ENCODE measurements around the gene OR2H1. TPM values are rescaled to one million over a fixed set of nuclear protein-coding genes. Genes with fewer than 3 reads are reported as not detected.
"Not testable (repeated sequence)": the region's sequence is repeated elsewhere in the genome, so short reads cannot be mapped to it uniquely, and the experiment has no call there.

OR2H1 gene
- total RNA-seq, 1 donor from 2014 or later, result not detected

DNA sequence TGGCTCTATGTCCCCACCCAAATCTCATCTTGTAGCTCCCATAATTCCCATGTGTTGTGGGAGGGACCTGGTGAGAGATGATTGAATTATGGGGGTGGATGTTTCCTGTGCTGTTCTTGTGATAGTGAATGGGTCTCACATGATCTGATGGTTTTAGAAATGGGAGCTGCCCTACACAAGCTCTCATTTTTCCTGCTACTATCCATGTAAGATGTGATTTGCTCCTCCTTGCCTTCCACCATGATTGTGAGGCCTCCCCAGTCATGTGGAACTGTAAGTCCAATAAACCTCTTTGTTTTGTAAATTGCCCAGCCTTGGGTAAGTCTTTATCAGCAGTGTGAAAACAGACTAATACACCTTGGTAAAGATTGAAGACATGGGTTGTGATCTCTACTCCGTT, 12.9 kb upstream of the OR2H1 start:
- H3K4me1 ChIP-seq (ENCODE audit: control insufficient read depth in 3 of 3, insufficient read depth in 3 of 3, low read length in 3 of 3); H3K9ac ChIP-seq (ENCODE audit: low read depth in 1 of 3, low read length in 3 of 3); H3K27ac ChIP-seq (ENCODE audit: low read depth, low read length); H3K27me3 ChIP-seq (ENCODE audit: control insufficient read depth in 3 of 3, insufficient read depth in 3 of 3, low read length in 3 of 3); H3K4me3 ChIP-seq (ENCODE audit: low read length in 3 of 3); H3K36me3 ChIP-seq (ENCODE audit: control insufficient read depth in 3 of 3, insufficient read depth in 3 of 3, low read length in 3 of 3); H3K9me3 ChIP-seq (ENCODE audit: control insufficient read depth in 3 of 3, low read length in 3 of 3): not testable (repeated sequence)

DNA sequence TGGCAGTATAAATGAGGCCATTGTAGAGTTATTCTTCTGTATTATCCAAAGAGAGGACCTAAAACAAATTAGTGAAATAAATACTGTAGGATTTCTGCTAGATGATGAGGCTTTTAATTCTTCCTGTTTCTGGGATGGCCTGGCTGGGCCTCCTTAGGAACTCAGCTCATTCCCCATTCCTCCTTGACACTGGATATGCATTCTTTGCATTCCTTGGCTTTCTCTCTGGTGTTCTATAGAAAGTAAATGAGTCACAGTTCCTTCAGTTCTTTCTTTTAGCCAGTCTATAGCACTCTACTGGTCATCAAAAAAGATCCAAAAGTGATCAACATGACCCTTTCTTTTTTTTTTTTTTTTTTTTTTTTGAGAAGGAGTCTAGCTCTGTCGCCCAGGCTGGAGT, 9.3 kb upstream of the OR2H1 start:
- H3K27me3 ChIP-seq (ENCODE audit: control insufficient read depth in 3 of 3, insufficient read depth in 3 of 3, low read length in 3 of 3), result no peaks in the 10 kb centered on the region
- H3K4me3 ChIP-seq (ENCODE audit: low read length in 3 of 3), result no peak overlapping the region
- H3K36me3 ChIP-seq (ENCODE audit: control insufficient read depth in 3 of 3, insufficient read depth in 3 of 3, low read length in 3 of 3), result no peaks in the 10 kb centered on the region
- H3K9ac ChIP-seq (ENCODE audit: low read depth in 1 of 3, low read length in 3 of 3), result no peak overlapping the region
- H3K27ac ChIP-seq (ENCODE audit: low read depth, low read length), result no peak overlapping the region
- H3K4me1 ChIP-seq (ENCODE audit: control insufficient read depth in 3 of 3, insufficient read depth in 3 of 3, low read length in 3 of 3), result no peaks in the 10 kb centered on the region
- no peaks in the 10 kb centered on the region for H3K9me3 ChIP-seq (ENCODE audit: control insufficient read depth in 3 of 3, low read length in 3 of 3)

DNA sequence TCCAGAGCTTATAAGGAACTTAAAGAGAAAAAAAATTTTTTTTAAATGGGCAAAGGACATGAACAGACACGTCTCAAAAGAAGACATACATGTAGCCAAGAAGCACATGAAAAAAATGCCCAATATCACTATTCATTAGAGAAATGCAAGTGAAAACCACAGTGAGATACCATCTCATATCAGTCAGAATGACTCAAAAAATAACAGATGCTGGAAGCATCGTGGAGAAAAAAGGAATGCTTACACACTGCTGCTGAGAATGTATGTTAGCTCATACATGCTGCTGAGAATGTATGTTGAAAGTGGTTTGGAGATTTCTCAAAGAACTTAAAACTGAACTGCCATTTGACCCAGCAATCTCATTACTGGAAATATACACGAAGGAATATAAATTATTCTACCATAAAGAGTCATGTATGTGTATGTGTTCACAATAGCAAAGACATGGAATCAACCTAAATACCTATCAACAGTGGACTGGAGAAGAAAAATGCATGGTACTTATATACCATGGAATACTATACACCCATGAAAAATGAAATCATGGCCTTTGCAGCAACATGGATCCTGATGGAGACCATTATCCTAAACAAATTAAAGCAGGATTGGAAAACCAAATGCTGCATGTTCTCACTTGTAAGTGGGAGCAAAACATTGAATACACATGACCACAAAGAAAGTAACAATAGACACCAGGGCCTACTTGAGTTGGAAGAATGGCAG, 5.3 kb upstream of the OR2H1 start:
- Histone ChIP-seq H3K36me3 (ENCODE audit: control insufficient read depth in 3 of 3, insufficient read depth in 3 of 3, low read length in 3 of 3) (no peaks in the 10 kb centered on the region), H3K27ac (ENCODE audit: low read depth, low read length) (no peak overlapping the region), H3K27me3 (ENCODE audit: control insufficient read depth in 3 of 3, insufficient read depth in 3 of 3, low read length in 3 of 3) (no peaks in the 10 kb centered on the region), H3K9ac (ENCODE audit: low read depth in 1 of 3, low read length in 3 of 3) (no peak overlapping the region), H3K9me3 (ENCODE audit: control insufficient read depth in 3 of 3, low read length in 3 of 3) (no peaks in the 10 kb centered on the region), H3K4me1 (ENCODE audit: control insufficient read depth in 3 of 3, insufficient read depth in 3 of 3, low read length in 3 of 3) (no peaks in the 10 kb centered on the region), H3K4me3 (ENCODE audit: low read length in 3 of 3) (no peak overlapping the region)

DNA sequence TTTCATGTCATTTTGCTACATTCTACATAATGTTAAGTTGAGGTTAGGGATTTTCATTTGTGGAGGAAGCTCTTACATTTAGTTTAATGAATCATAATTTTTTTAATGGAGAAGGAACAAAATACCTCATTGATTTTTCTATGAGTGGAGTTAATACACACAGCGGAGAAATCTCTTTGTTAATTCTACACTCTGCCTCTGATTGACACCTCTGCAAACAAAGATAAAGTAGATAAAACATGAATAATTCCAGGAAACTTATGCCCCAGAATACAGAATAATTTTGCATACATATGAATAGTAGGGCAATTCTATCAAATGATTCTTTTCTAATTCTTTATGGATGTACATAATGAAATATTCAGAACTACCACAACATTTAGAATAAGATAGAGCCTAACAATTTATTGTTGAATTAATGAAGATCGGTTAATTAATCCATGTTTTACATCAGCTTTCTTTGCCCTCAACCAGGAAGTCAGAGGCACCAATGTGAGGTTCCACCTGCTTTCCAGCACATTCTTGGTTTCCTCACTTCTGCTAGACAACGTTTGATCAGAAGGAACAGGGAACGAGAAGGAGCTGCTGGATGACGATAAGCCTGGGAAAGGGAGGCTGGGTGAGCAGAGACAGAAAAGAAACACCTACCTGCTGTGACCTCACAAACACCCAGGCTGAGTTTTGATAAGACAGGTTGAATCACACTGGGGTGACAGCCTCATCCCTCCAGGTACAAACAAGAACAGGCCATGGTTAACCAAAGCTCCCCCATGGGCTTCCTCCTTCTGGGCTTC, 4.3 kb downstream of the OR2H1 start:
- H3K27ac ChIP-seq (ENCODE audit: low read depth, low read length), result no peak overlapping the region
- H3K4me1 ChIP-seq (ENCODE audit: control insufficient read depth in 3 of 3, insufficient read depth in 3 of 3, low read length in 3 of 3), result no peaks in the 10 kb centered on the region
- no peak overlapping the region for H3K4me3 ChIP-seq (ENCODE audit: low read length in 3 of 3)
- no peaks in the 10 kb centered on the region for H3K27me3 ChIP-seq (ENCODE audit: control insufficient read depth in 3 of 3, insufficient read depth in 3 of 3, low read length in 3 of 3)
- no peaks in the 10 kb centered on the region for H3K9me3 ChIP-seq (ENCODE audit: control insufficient read depth in 3 of 3, low read length in 3 of 3)
- H3K36me3 ChIP-seq (ENCODE audit: control insufficient read depth in 3 of 3, insufficient read depth in 3 of 3, low read length in 3 of 3), result no peaks in the 10 kb centered on the region
- no peak overlapping the region for H3K9ac ChIP-seq (ENCODE audit: low read depth in 1 of 3, low read length in 3 of 3)

DNA sequence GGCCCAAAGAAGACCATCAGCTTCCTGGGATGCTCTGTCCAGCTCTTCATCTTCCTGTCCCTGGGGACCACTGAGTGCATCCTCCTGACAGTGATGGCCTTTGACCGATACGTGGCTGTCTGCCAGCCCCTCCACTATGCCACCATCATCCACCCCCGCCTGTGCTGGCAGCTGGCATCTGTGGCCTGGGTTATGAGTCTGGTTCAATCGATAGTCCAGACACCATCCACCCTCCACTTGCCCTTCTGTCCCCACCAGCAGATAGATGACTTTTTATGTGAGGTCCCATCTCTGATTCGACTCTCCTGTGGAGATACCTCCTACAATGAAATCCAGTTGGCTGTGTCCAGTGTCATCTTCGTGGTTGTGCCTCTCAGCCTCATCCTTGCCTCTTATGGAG, 5.1 kb downstream of the OR2H1 start:
- Histone ChIP-seq H3K27me3 (ENCODE audit: control insufficient read depth in 3 of 3, insufficient read depth in 3 of 3, low read length in 3 of 3) (no peaks in the 10 kb centered on the region), H3K9me3 (ENCODE audit: control insufficient read depth in 3 of 3, low read length in 3 of 3) (no peaks in the 10 kb centered on the region), H3K36me3 (ENCODE audit: control insufficient read depth in 3 of 3, insufficient read depth in 3 of 3, low read length in 3 of 3) (no peaks in the 10 kb centered on the region), H3K4me1 (ENCODE audit: control insufficient read depth in 3 of 3, insufficient read depth in 3 of 3, low read length in 3 of 3) (no peaks in the 10 kb centered on the region), H3K4me3 (ENCODE audit: low read length in 3 of 3) (no peak overlapping the region), H3K9ac (ENCODE audit: low read depth in 1 of 3, low read length in 3 of 3) (no peak overlapping the region), H3K27ac (ENCODE audit: low read depth, low read length) (no peak overlapping the region)

DNA sequence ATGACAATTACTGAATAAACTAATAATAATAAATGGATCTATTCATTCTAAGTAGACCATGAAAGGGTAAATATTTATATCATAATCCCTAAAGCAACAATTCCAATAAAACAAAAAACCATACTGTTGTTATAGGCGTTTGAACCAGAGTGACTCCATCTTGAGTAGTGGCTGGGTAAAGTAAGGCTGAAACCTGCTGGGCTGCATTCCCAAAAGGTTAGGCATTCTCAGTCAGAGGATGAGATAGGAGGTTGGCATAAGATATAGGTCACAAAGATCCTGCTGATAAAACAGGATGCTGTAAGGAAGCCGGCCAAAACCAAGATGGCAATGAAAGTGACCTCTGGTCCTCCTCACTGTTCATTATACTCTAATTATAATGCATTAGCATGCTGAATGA, 8.3 kb downstream of the OR2H1 start:
- peaks cover 0 to 2% (median 0%) of the 10 kb centered on the region in 3 donors for H3K27me3 ChIP-seq (ENCODE audit: control insufficient read depth in 3 of 3, insufficient read depth in 3 of 3, low read length in 3 of 3)
- H3K36me3 ChIP-seq (ENCODE audit: control insufficient read depth in 3 of 3, insufficient read depth in 3 of 3, low read length in 3 of 3), result no peaks in the 10 kb centered on the region
- H3K9ac ChIP-seq (ENCODE audit: low read depth in 1 of 3, low read length in 3 of 3), result no peak overlapping the region
- no peaks in the 10 kb centered on the region for H3K4me1 ChIP-seq (ENCODE audit: control insufficient read depth in 3 of 3, insufficient read depth in 3 of 3, low read length in 3 of 3)
- H3K27ac ChIP-seq (ENCODE audit: low read depth, low read length), result no peak overlapping the region
- no peak overlapping the region for H3K4me3 ChIP-seq (ENCODE audit: low read length in 3 of 3)
- no peaks in the 10 kb centered on the region for H3K9me3 ChIP-seq (ENCODE audit: control insufficient read depth in 3 of 3, low read length in 3 of 3)

DNA sequence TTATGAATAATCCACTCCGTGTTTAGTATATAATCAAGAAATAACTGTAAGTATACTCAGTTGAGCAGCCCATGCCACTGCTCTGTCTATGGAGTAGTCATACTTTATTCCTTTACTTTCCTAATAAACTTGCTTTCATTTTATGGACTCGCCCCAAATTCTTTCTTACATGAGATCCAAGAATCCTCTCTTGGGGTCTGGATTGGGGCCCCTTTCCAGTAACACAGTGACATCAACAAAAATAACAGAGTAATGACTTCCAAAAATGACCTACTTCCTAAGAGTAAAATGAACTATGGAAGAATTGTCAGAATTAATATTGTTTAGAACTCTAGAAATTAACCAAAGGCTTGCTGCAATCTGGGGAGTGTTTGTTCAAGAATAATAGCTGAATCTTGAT, 8.8 kb downstream of the OR2H1 start:
- no peak overlapping the region for H3K4me3 ChIP-seq (ENCODE audit: low read length in 3 of 3)
- no peaks in the 10 kb centered on the region for H3K36me3 ChIP-seq (ENCODE audit: control insufficient read depth in 3 of 3, insufficient read depth in 3 of 3, low read length in 3 of 3)
- no peaks in the 10 kb centered on the region for H3K9me3 ChIP-seq (ENCODE audit: control insufficient read depth in 3 of 3, low read length in 3 of 3)
- H3K4me1 ChIP-seq (ENCODE audit: control insufficient read depth in 3 of 3, insufficient read depth in 3 of 3, low read length in 3 of 3), result no peaks in the 10 kb centered on the region
- no peak overlapping the region for H3K27ac ChIP-seq (ENCODE audit: low read depth, low read length)
- H3K27me3 ChIP-seq (ENCODE audit: control insufficient read depth in 3 of 3, insufficient read depth in 3 of 3, low read length in 3 of 3), result peaks cover 0 to 2% (median 0%) of the 10 kb centered on the region in 3 donors
- H3K9ac ChIP-seq (ENCODE audit: low read depth in 1 of 3, low read length in 3 of 3), result no peak overlapping the region

DNA sequence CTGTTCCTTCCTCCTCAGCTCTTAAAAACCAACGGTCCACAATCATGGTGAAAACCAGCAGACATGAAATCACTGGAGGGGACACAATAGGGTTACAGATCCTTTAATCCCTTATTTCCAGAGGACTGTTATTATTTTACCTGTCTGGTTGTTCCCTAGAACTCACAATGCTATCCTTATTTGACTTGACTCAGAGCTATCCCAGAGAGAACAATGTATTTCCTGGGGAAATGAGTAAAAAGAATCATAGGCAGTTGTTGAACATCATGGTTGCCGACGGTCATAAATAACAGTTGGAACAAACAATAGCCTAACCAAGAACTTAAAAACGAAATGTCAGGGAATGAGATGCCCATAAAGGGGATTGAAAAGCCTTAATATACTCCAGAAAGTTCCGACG, 9.3 kb downstream of the OR2H1 start:
- peaks cover 0 to 2% (median 0%) of the 10 kb centered on the region in 3 donors for H3K27me3 ChIP-seq (ENCODE audit: control insufficient read depth in 3 of 3, insufficient read depth in 3 of 3, low read length in 3 of 3)
- H3K27ac ChIP-seq (ENCODE audit: low read depth, low read length), result no peak overlapping the region
- H3K4me3 ChIP-seq (ENCODE audit: low read length in 3 of 3), result no peak overlapping the region
- H3K9ac ChIP-seq (ENCODE audit: low read depth in 1 of 3, low read length in 3 of 3), result no peak overlapping the region
- H3K36me3 ChIP-seq (ENCODE audit: control insufficient read depth in 3 of 3, insufficient read depth in 3 of 3, low read length in 3 of 3), result no peaks in the 10 kb centered on the region
- no peaks in the 10 kb centered on the region for H3K4me1 ChIP-seq (ENCODE audit: control insufficient read depth in 3 of 3, insufficient read depth in 3 of 3, low read length in 3 of 3)
- no peaks in the 10 kb centered on the region for H3K9me3 ChIP-seq (ENCODE audit: control insufficient read depth in 3 of 3, low read length in 3 of 3)

DNA sequence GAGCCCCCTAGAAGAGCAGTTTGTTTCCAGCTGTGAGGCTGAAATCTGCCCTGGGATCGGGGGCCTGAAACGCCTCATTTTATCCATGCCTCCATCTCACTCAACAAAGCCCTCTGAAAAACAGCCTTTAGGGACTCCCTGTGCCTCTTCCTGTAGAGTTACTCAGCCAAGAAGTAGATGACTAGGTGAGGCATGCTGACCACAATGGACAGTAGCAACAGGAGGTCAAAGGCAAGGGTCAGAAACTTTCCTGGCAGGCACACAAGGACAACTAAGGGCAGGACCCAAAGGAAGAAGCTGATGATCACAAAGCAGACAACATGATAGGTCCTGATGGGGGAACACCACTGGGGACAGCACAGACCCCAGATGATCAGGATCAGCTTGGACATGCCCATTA, 18.0 kb downstream of the OR2H1 start:
- no peaks in the 10 kb centered on the region for H3K36me3 ChIP-seq (ENCODE audit: control insufficient read depth in 3 of 3, insufficient read depth in 3 of 3, low read length in 3 of 3)
- H3K4me1 ChIP-seq (ENCODE audit: control insufficient read depth in 3 of 3, insufficient read depth in 3 of 3, low read length in 3 of 3), result no peaks in the 10 kb centered on the region
- H3K27me3 ChIP-seq (ENCODE audit: control insufficient read depth in 3 of 3, insufficient read depth in 3 of 3, low read length in 3 of 3), result peaks cover 0 to 4% (median 0%) of the 10 kb centered on the region in 3 donors
- H3K9me3 ChIP-seq (ENCODE audit: control insufficient read depth in 3 of 3, low read length in 3 of 3), result peaks cover 0 to 2% (median 0%) of the 10 kb centered on the region in 3 donors
- no peak overlapping the region for H3K27ac ChIP-seq (ENCODE audit: low read depth, low read length)
- H3K9ac ChIP-seq (ENCODE audit: low read depth in 1 of 3, low read length in 3 of 3), result no peak overlapping the region
- H3K4me3 ChIP-seq (ENCODE audit: low read length in 3 of 3), result no peak overlapping the region

DNA sequence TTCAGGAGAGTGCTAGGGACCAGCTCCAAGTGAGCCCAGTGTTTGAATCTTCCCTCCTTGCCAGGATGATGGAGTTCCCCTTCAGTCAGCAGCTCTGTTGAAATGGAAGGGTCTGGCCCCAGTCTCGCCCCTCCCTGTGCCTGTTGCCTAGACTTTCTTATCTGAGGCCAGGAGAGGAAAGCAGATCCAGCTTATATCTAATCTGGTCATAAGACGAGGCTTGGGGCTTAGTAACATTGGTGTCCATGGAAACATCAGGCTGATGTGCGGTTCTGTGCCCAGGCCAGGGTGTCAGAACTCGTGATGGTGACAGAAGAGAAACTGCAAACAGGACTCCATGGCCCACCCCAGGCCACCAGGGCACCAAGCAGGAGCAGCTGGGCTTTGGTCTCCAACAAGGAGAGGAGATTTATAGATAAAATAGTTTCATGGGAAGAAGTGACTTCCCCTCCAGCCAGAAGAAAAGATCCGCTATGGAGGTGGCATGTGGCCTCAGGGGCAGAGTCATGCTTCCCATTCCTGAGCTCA, 21.0 kb downstream of the OR2H1 start:
- no peak overlapping the region for H3K4me3 ChIP-seq (ENCODE audit: low read length in 3 of 3)

More for the DNA sequence above, 21.0 kb downstream of the OR2H1 start:
- no peaks in the 10 kb centered on the region for H3K4me1 ChIP-seq (ENCODE audit: control insufficient read depth in 3 of 3, insufficient read depth in 3 of 3, low read length in 3 of 3)
- H3K27ac ChIP-seq (ENCODE audit: low read depth, low read length), result no peak overlapping the region
- H3K27me3 ChIP-seq (ENCODE audit: control insufficient read depth in 3 of 3, insufficient read depth in 3 of 3, low read length in 3 of 3), result peaks cover 0 to 4% (median 0%) of the 10 kb centered on the region in 3 donors
- H3K36me3 ChIP-seq (ENCODE audit: control insufficient read depth in 3 of 3, insufficient read depth in 3 of 3, low read length in 3 of 3), result no peaks in the 10 kb centered on the region
- peaks cover 0 to 2% (median 0%) of the 10 kb centered on the region in 3 donors for H3K9me3 ChIP-seq (ENCODE audit: control insufficient read depth in 3 of 3, low read length in 3 of 3)
- no peak overlapping the region for H3K9ac ChIP-seq (ENCODE audit: low read depth in 1 of 3, low read length in 3 of 3)
